Endothelial cell of umbilical vein (primary cell): ENCODE data around the gene CGB8.

ENCODE experiments used
- EZH2 ChIP-seq: IDR thresholded peaks from 2 replicates; pipeline ENCODE4 v1.6.1; 2012; ENCODE audit warnings: borderline replicate concordance, low read depth, mild to moderate bottlenecking, moderate library complexity, low read length, inconsistent platforms; ENCODE audit not compliant: severe bottlenecking
- FOS ChIP-seq: IDR thresholded peaks from 2 replicates; pipeline ENCODE4 v1.6.1; 2011; ENCODE audit warnings: mild to moderate bottlenecking, low read length, moderate library complexity, borderline replicate concordance; ENCODE audit not compliant: insufficient read depth
- GATA2 ChIP-seq: IDR thresholded peaks from 2 replicates; pipeline ENCODE4 v1.7.0; 2011; ENCODE audit warnings: low read depth, mild to moderate bottlenecking, moderate library complexity, mixed read lengths, low read length; ENCODE audit not compliant: insufficient read length, insufficient read depth
- JUN ChIP-seq: IDR thresholded peaks from 2 replicates; pipeline ENCODE4 v1.6.1; 2011; ENCODE audit warnings: borderline replicate concordance, low read depth; ENCODE audit not compliant: insufficient read length, insufficient read depth
- MYC ChIP-seq: IDR thresholded peaks from one replicate; pipeline ENCODE4 v1.6.1; 2011; ENCODE audit warnings: mild to moderate bottlenecking, low read depth, low read length
- POLR2A ChIP-seq: IDR thresholded peaks from 2 replicates; pipeline ENCODE4 v1.6.1; 2012; ENCODE audit warnings: low read depth, mild to moderate bottlenecking, control low read depth, low read length
- POLR2AphosphoS5 ChIP-seq: IDR thresholded peaks from 2 replicates; pipeline ENCODE4 v1.6.1; 2012; ENCODE audit warnings: low read depth, mild to moderate bottlenecking, control low read depth, low read length, moderate library complexity; ENCODE audit not compliant: insufficient read depth
- TF ChIP-seq, protein P1 (sequence below), 2 donors: IDR thresholded peaks; 1 replicate in 1 of 2; 2 replicates in 1 of 2; pipeline ENCODE4 v1.5.1; 2011; ENCODE audit warnings: low read length in 2 of 2, mild to moderate bottlenecking in 2 of 2, moderate library complexity in 2 of 2, control low read depth in 1 of 2, inconsistent platforms in 1 of 2, low read depth in 1 of 2; ENCODE audit not compliant: insufficient read depth in 1 of 2; ENCODE audit errors: extremely low read depth in 1 of 2
- TF ChIP-seq, protein P2 (sequence below): IDR thresholded peaks from 2 replicates; pipeline ENCODE4 v1.6.1; 2011; ENCODE audit not compliant: insufficient read depth, insufficient read length

DNA sequence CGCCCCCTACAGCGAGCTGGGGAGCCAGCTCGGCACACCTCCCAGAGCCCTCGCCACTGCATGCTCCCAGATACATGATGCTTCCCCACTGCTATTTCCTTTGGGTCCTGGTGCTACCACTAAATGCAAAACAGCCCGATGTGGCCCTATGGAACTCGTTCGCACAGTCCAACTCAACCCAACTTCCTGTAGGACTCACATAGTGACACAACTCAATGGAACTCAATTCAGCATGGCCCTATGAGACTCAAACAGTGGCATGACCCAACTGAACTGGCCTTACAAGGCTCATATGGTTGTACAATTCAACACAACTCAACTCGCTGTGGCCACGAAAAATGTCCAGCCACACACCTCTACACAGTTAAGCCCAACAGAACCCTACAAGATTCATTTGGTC lies 20.1 kb upstream of the CGB8 start:
- no peak for TF ChIP-seq POLR2A
- TF ChIP-seq, protein P1, sequence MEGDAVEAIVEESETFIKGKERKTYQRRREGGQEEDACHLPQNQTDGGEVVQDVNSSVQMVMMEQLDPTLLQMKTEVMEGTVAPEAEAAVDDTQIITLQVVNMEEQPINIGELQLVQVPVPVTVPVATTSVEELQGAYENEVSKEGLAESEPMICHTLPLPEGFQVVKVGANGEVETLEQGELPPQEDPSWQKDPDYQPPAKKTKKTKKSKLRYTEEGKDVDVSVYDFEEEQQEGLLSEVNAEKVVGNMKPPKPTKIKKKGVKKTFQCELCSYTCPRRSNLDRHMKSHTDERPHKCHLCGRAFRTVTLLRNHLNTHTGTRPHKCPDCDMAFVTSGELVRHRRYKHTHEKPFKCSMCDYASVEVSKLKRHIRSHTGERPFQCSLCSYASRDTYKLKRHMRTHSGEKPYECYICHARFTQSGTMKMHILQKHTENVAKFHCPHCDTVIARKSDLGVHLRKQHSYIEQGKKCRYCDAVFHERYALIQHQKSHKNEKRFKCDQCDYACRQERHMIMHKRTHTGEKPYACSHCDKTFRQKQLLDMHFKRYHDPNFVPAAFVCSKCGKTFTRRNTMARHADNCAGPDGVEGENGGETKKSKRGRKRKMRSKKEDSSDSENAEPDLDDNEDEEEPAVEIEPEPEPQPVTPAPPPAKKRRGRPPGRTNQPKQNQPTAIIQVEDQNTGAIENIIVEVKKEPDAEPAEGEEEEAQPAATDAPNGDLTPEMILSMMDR (IDR thresholded peaks at IDR 0.05; ENCODE audit: extremely low read depth in 1 of 2, insufficient read depth in 1 of 2, low read depth in 1 of 2, low read length in 2 of 2), result no peak
- TF ChIP-seq POLR2AphosphoS5, result no peak
- no peak for TF ChIP-seq EZH2
- TF ChIP-seq FOS, result no peak
- TF ChIP-seq, protein P2, sequence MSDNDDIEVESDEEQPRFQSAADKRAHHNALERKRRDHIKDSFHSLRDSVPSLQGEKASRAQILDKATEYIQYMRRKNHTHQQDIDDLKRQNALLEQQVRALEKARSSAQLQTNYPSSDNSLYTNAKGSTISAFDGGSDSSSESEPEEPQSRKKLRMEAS, result no peak
- no peak for TF ChIP-seq MYC
- no peak for TF ChIP-seq GATA2
- TF ChIP-seq JUN, result no peak
